Melanocyte of skin (primary cell): ENCODE results near the gene DMAC2L. TPM values are rescaled to one million over a fixed set of nuclear protein-coding genes. Genes with fewer than 3 reads are reported as not detected.

Experiments
- small RNA-seq, 2 donors: library from RNA; depleted of rRNA; stranded (forward); fragments of <200 nt; gene quantifications; one replicate each; pipeline ENCODE3, GENCODE V24; 2012
- total RNA-seq, 2 donors: library from RNA; depleted of rRNA; stranded (reverse); fragments of >200 nt; gene quantifications; 2 replicates each; pipeline ENCODE4 v1.2.3, GENCODE V29; 2012

DMAC2L gene, protein sequence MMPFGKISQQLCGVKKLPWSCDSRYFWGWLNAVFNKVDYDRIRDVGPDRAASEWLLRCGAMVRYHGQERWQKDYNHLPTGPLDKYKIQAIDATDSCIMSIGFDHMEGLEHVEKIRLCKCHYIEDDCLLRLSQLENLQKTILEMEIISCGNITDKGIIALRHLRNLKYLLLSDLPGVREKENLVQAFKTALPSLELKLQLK
- total RNA-seq = 1 to 10 TPM; 5.5 to 9.7 TPM

DNA sequence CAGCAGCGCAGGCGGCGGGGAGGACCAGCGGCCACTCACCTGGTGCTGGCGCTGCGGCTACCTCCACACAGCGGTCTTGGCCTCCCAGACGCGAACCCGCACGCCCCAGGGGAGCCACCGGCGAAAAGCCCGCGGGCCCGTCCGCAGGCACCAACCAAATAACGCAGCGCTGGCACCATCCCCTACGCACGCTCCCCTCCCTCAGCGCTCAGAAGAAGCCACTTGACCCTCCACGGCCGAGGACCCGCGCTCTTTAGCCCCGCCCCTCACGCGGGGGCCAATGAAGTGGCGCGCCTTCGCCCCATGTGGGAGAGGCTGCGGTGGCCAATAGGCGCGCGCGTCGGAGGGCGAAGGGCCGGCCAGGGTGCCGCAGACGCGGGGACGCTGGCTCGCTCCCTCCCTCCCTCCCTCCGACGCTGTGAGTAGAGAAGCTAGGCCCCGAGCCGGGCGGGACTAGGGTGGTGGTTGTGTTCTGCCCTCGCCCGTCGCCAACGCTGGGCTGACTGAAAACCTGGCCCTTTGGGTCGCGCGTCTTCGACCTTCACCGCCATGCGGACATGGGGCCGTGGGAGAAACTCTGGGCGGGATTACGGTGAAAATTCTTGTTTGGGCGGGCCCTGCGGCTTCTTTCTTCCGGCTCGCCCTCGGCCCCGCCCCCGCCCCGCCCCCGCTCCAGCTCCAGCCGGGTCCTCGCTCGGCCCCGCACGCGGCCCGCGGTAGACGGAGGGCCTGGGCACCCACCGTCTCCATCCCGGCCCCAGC is at the start of gene DMAC2L, which contains the start of gene L2HGDH:
Gene DMAC2L, plus strand, starts transcription at position 353 of the 762 bp plus-strand sequence. CDS start 9,164 bp downstream, outside the sequence.
Gene L2HGDH, minus strand, starts transcription at position 258 of the 762 bp plus-strand sequence. Its CDS starts 79 bp downstream, at position 179.

Small RNAs within 50 kb of the gene (small RNA-seq; reads per million reads assigned to genes)
- 0.99 to 1.4 reads per million in 2 donors for gene MIR4504

Other genes starting within 250 kb of the DMAC2L start
- 1 to 10 TPM; 4.1 to 6.0 TPM for gene VCPKMT, start 195.8 kb upstream of the DMAC2L start, total RNA-seq
- 10 to 100 TPM; 31.0 to 39.2 TPM for gene SOS2, start 80.7 kb upstream of the DMAC2L start, total RNA-seq
- 1 to 10 TPM; 6.5 to 10.0 TPM for gene L2HGDH, start 95 bp upstream of the DMAC2L start, total RNA-seq
- 1 to 10 TPM; 5.7 to 6.2 TPM for gene CDKL1, start 84.6 kb downstream of the DMAC2L start, total RNA-seq
- 10 to 100 TPM; 49.0 to 50.9 TPM for gene MAP4K5, start 220.2 kb downstream of the DMAC2L start, total RNA-seq
- gene ATL1, start 247.8 kb downstream of the DMAC2L start, total RNA-seq = 10 to 100 TPM; 15.0 to 16.9 TPM